ENCODE results near the gene BRPF3.
"Not testable (repeated sequence)": the region's sequence is repeated elsewhere in the genome, so short reads cannot be mapped to it uniquely, and the experiment has no call there.

Gene BRPF3

DNA sequence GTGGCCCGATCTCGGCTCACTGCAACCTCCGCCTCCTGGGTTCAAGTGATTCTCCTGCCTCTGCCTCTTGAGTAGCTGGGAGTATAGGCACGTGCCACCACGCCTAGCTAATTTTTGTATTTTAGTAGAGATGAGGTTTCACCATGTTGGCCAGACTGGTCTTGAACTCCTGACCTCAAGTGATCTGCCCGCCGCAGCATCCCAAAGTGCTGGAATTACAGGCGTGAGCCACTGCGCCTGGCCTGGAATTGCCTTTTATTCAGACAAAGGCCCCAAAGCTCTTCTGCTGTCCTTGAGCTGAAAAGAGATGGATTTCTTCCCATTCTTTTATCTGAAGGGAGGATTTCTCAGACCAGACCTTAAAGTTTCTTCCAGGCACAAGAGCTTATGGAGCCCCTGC, 22.0 kb downstream of the BRPF3 start:
- H3K4ac ChIP-seq (ENCODE audit: low read depth in 1 of 2, low read length in 2 of 2); H3K23ac ChIP-seq (ENCODE audit: low read length in 2 of 2); H4K8ac ChIP-seq (ENCODE audit: low read length); H3K27me3 ChIP-seq (ENCODE audit: control insufficient read depth in 1 of 2, insufficient read depth in 1 of 2, low read length in 2 of 2); H2AFZ ChIP-seq (ENCODE audit: low read depth, low read length); H3K14ac ChIP-seq (ENCODE audit: low read length in 2 of 2); H2BK120ac ChIP-seq (ENCODE audit: low read depth, low read length); H2AK5ac ChIP-seq (ENCODE audit: low read length, severe bottlenecking); DNase-seq; H4K91ac ChIP-seq (ENCODE audit: low read length); H3K9ac ChIP-seq (ENCODE audit: low read length); H3K4me2 ChIP-seq (ENCODE audit: low read length, poor library complexity, severe bottlenecking); H3K4me1 ChIP-seq (ENCODE audit: control insufficient read depth, insufficient read depth, low read depth, low read length); H2BK15ac ChIP-seq (ENCODE audit: low read depth, poor library complexity, severe bottlenecking); H2BK5ac ChIP-seq (ENCODE audit: low read depth, low read length, poor library complexity, severe bottlenecking); H2BK12ac ChIP-seq (ENCODE audit: low read length in 2 of 2); H3K18ac ChIP-seq (ENCODE audit: low read depth in 1 of 2, low read length in 2 of 2); H3K27ac ChIP-seq (ENCODE audit: low read length, poor library complexity, severe bottlenecking); H3K4me3 ChIP-seq (ENCODE audit: insufficient read depth in 1 of 2, low read depth in 1 of 2, low read length in 2 of 2); H3K9me3 ChIP-seq (ENCODE audit: control insufficient read depth, low read length): not testable (repeated sequence)
- H3K36me3 ChIP-seq (ENCODE audit: control insufficient read depth in 1 of 2, insufficient read depth in 2 of 2, low read depth in 1 of 2, low read length in 2 of 2) = peaks cover 54 to 92% of the 10 kb centered on the region in 2 experiments
- peaks cover 42% of the 10 kb centered on the region for H3K79me1 ChIP-seq (replicated peaks; ENCODE audit: low read length, poor library complexity, severe bottlenecking)
- over 99% methylated on average over 7 of the region's 9 CpGs for WGBS

DNA sequence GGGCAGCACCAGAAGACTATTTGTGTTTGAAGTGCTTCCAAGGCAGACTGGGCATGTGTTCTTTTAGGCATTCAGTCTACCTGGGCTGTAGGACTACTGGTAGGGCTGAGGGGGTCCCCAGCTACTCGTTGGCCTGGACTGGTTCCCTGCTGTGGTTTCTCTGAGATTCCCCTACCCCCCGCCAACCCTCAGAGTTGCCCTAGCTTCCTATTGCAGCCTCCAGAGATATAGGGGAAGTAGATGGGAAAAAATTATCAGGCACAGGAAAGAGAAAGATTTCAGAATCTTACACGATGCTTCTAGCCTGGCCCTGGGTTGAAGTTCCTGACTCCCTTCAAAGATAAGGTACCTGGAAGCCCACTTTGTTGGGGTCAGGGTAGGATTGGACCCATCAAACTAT, 22.5 kb downstream of the BRPF3 start:
- Histone ChIP-seq H2BK12ac (ENCODE audit: low read length in 2 of 2) (no peak overlapping the region), H4K91ac (ENCODE audit: low read length) (no peak overlapping the region), H2BK15ac (ENCODE audit: low read depth, poor library complexity, severe bottlenecking) (no peak overlapping the region), H3K36me3 (ENCODE audit: control insufficient read depth in 1 of 2, insufficient read depth in 2 of 2, low read depth in 1 of 2, low read length in 2 of 2) (peaks cover 50 to 91% of the 10 kb centered on the region in 2 experiments), H3K4me2 (ENCODE audit: low read length, poor library complexity, severe bottlenecking) (no peak overlapping the region), H3K27me3 (ENCODE audit: control insufficient read depth in 1 of 2, insufficient read depth in 1 of 2, low read length in 2 of 2) (no peaks in the 10 kb centered on the region), H3K23ac (ENCODE audit: low read length in 2 of 2) (no peak overlapping the region), H2BK120ac (ENCODE audit: low read depth, low read length) (no peak overlapping the region), H3K4me3 (ENCODE audit: insufficient read depth in 1 of 2, low read depth in 1 of 2, low read length in 2 of 2) (no peak overlapping the region), H3K27ac (ENCODE audit: low read length, poor library complexity, severe bottlenecking) (no peak overlapping the region), H3K79me1 (replicated peaks; ENCODE audit: low read length, poor library complexity, severe bottlenecking) (peaks cover 37% of the 10 kb centered on the region), H3K4me1 (ENCODE audit: control insufficient read depth, insufficient read depth, low read depth, low read length) (no peaks in the 10 kb centered on the region), H3K4ac (ENCODE audit: low read depth in 1 of 2, low read length in 2 of 2) (no peak overlapping the region), H2AK5ac (ENCODE audit: low read length, severe bottlenecking) (no peak overlapping the region), H4K8ac (ENCODE audit: low read length) (no peak overlapping the region), H3K9ac (ENCODE audit: low read length) (no peak overlapping the region), H3K14ac (ENCODE audit: low read length in 2 of 2) (no peak overlapping the region), H3K18ac (ENCODE audit: low read depth in 1 of 2, low read length in 2 of 2) (no peak overlapping the region), H2BK5ac (ENCODE audit: low read depth, low read length, poor library complexity, severe bottlenecking) (no peak overlapping the region), H2AFZ (ENCODE audit: low read depth, low read length) (no peak overlapping the region), H3K9me3 (ENCODE audit: control insufficient read depth, low read length) (no peaks in the 10 kb centered on the region)
- no peak for DNase-seq
- whole genome bisulfite sequencing = 94% methylated on average over 1 of the region's 3 CpGs

DNA sequence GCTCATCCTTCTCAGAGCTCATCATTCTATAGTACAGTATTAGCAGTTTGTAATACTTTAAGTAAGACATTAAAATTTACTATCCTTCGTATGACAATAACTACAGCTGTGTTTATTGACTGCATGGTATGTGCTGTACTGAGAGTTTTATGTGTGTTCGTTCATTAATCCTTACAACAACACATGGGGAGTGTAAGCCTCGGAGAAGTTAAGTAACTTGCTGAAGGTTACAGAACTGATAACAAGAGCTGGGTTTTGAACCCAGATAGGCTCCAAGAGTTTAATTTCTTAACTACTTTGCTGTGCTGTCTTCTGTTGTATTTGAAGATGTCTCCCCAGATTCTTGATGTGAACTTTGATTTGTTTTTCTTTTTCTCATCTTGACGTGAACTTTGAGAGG, 23.7 kb downstream of the BRPF3 start:
- DNase-seq = no peak
- no peak overlapping the region for H4K91ac ChIP-seq (ENCODE audit: low read length)
- H3K9me3 ChIP-seq (ENCODE audit: control insufficient read depth, low read length) = no peaks in the 10 kb centered on the region
- H2BK5ac ChIP-seq (ENCODE audit: low read depth, low read length, poor library complexity, severe bottlenecking) = no peak overlapping the region
- H2AFZ ChIP-seq (ENCODE audit: low read depth, low read length) = no peak overlapping the region
- no peak overlapping the region for H3K4ac ChIP-seq (ENCODE audit: low read depth in 1 of 2, low read length in 2 of 2)
- no peak overlapping the region for H3K4me3 ChIP-seq (ENCODE audit: insufficient read depth in 1 of 2, low read depth in 1 of 2, low read length in 2 of 2)
- no peak overlapping the region for H3K23ac ChIP-seq (ENCODE audit: low read length in 2 of 2)
- H3K14ac ChIP-seq (ENCODE audit: low read length in 2 of 2) = no peak overlapping the region
- no peak overlapping the region for H3K9ac ChIP-seq (ENCODE audit: low read length)
- no peak overlapping the region for H3K18ac ChIP-seq (ENCODE audit: low read depth in 1 of 2, low read length in 2 of 2)
- no peak overlapping the region for H4K8ac ChIP-seq (ENCODE audit: low read length)
- H3K36me3 ChIP-seq (ENCODE audit: control insufficient read depth in 1 of 2, insufficient read depth in 2 of 2, low read depth in 1 of 2, low read length in 2 of 2) = peaks cover 49 to 93% of the 10 kb centered on the region in 2 experiments
- H2BK12ac ChIP-seq (ENCODE audit: low read length in 2 of 2) = no peak overlapping the region
- no peak overlapping the region for H2BK15ac ChIP-seq (ENCODE audit: low read depth, poor library complexity, severe bottlenecking)
- H3K4me2 ChIP-seq (ENCODE audit: low read length, poor library complexity, severe bottlenecking) = no peak overlapping the region
- H3K79me1 ChIP-seq (replicated peaks; ENCODE audit: low read length, poor library complexity, severe bottlenecking) = peaks cover 37% of the 10 kb centered on the region
- H3K27me3 ChIP-seq (ENCODE audit: control insufficient read depth in 1 of 2, insufficient read depth in 1 of 2, low read length in 2 of 2) = no peaks in the 10 kb centered on the region
- 90% methylated on average over 2 of the region's 4 CpGs for WGBS
- H3K4me1 ChIP-seq (ENCODE audit: control insufficient read depth, insufficient read depth, low read depth, low read length) = peaks cover 7% of the 10 kb centered on the region
- no peak overlapping the region for H2BK120ac ChIP-seq (ENCODE audit: low read depth, low read length)
- H3K27ac ChIP-seq (ENCODE audit: low read length, poor library complexity, severe bottlenecking) = no peak overlapping the region
- H2AK5ac ChIP-seq (ENCODE audit: low read length, severe bottlenecking) = no peak overlapping the region

DNA sequence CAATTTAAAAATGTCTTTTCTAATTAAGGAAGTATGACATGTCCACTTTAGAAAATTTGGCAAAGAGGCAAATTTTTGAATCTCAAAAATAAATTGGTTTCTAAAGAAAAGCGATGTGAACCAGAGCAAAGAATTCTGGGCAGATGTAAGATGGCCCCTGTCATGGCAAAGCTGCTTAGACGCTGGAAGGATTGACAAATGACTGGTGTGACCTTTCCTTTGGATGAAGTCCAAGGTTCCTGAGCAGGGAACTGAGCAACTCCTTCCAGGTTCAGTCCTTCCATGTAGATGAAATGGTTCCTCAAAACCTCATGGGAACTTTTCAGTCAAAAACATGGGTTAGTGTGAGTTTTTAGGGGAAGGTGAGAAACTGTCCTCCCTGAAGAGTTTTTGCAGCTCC, 25.1 kb downstream of the BRPF3 start:
- peaks cover 9% of the 10 kb centered on the region for H3K4me1 ChIP-seq (ENCODE audit: control insufficient read depth, insufficient read depth, low read depth, low read length)
- 93% methylated on average over 2 of the region's 2 CpGs for WGBS

More for the DNA sequence above, 25.1 kb downstream of the BRPF3 start:
- Histone ChIP-seq H3K4me3 (ENCODE audit: insufficient read depth in 1 of 2, low read depth in 1 of 2, low read length in 2 of 2) (no peak overlapping the region), H3K79me1 (replicated peaks; ENCODE audit: low read length, poor library complexity, severe bottlenecking) (peaks cover 32% of the 10 kb centered on the region), H2BK5ac (ENCODE audit: low read depth, low read length, poor library complexity, severe bottlenecking) (no peak overlapping the region), H2AFZ (ENCODE audit: low read depth, low read length) (no peak overlapping the region), H3K27ac (ENCODE audit: low read length, poor library complexity, severe bottlenecking) (no peak overlapping the region), H3K9me3 (ENCODE audit: control insufficient read depth, low read length) (no peaks in the 10 kb centered on the region), H2AK5ac (ENCODE audit: low read length, severe bottlenecking) (no peak overlapping the region), H4K91ac (ENCODE audit: low read length) (no peak overlapping the region), H3K23ac (ENCODE audit: low read length in 2 of 2) (no peak overlapping the region), H4K8ac (ENCODE audit: low read length) (no peak overlapping the region), H3K4me2 (ENCODE audit: low read length, poor library complexity, severe bottlenecking) (no peak overlapping the region), H2BK120ac (ENCODE audit: low read depth, low read length) (no peak overlapping the region), H3K27me3 (ENCODE audit: control insufficient read depth in 1 of 2, insufficient read depth in 1 of 2, low read length in 2 of 2) (no peaks in the 10 kb centered on the region), H3K18ac (ENCODE audit: low read depth in 1 of 2, low read length in 2 of 2) (no peak overlapping the region), H3K9ac (ENCODE audit: low read length) (no peak overlapping the region), H3K36me3 (ENCODE audit: control insufficient read depth in 1 of 2, insufficient read depth in 2 of 2, low read depth in 1 of 2, low read length in 2 of 2) (peaks cover 40 to 93% of the 10 kb centered on the region in 2 experiments), H3K4ac (ENCODE audit: low read depth in 1 of 2, low read length in 2 of 2) (no peak overlapping the region), H3K14ac (ENCODE audit: low read length in 2 of 2) (no peak overlapping the region), H2BK15ac (ENCODE audit: low read depth, poor library complexity, severe bottlenecking) (no peak overlapping the region), H2BK12ac (ENCODE audit: low read length in 2 of 2) (no peak overlapping the region)
- DNase-seq = no peak

All from mesenchymal stem cell (in vitro differentiated cells and primary cell).